ENCODE results near the gene NSG1. TPM values are rescaled to one million over a fixed set of nuclear protein-coding genes. Genes with fewer than 3 reads are reported as not detected.

The NSG1 gene
- total and polyA plus RNA-seq, 2 of the 13 experiments (the other 11 are each of a cell fraction or from before 2014, with no cell fraction given), result not detected

DNA sequence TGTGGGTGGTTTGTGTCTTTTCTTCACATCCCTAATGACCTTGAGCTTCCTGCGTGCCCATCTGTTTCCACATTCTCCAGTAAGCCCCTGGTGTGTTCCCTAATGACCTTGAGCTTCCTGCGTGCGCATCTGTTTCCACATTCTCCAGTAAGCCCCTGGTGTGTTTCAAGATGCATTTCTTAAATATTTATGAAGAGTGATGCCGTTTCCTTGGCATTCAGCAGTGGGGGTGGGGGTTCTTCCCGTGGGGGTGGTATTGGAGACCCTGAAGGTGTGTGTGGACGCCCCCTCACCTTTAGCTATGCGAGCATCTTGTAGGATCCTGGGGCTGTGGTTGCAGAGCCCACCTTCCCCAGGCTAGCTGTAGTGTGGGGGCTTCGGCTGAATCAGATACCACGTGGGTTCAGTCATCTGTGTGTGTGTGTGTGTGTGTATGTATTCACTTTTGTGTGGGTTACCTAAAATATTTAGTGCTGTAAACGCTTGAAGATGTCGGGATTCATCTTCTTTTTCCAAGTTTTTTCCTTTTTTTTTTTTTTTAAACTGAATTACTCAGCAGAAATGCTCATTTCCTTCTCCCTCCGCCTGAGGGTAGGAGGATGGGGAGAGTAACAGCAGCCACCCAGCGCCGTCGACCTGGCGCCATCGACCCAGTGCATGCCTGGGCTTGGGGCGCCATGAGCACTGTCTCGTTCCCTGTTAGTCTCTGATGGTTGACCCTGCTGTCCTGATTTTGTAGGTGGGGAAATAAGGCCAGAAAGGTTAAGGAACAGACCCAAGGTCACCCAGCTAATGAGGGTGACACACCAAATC is 9.9 kb downstream of the NSG1 start (continued):
- TF ChIP-seq, protein P1, sequence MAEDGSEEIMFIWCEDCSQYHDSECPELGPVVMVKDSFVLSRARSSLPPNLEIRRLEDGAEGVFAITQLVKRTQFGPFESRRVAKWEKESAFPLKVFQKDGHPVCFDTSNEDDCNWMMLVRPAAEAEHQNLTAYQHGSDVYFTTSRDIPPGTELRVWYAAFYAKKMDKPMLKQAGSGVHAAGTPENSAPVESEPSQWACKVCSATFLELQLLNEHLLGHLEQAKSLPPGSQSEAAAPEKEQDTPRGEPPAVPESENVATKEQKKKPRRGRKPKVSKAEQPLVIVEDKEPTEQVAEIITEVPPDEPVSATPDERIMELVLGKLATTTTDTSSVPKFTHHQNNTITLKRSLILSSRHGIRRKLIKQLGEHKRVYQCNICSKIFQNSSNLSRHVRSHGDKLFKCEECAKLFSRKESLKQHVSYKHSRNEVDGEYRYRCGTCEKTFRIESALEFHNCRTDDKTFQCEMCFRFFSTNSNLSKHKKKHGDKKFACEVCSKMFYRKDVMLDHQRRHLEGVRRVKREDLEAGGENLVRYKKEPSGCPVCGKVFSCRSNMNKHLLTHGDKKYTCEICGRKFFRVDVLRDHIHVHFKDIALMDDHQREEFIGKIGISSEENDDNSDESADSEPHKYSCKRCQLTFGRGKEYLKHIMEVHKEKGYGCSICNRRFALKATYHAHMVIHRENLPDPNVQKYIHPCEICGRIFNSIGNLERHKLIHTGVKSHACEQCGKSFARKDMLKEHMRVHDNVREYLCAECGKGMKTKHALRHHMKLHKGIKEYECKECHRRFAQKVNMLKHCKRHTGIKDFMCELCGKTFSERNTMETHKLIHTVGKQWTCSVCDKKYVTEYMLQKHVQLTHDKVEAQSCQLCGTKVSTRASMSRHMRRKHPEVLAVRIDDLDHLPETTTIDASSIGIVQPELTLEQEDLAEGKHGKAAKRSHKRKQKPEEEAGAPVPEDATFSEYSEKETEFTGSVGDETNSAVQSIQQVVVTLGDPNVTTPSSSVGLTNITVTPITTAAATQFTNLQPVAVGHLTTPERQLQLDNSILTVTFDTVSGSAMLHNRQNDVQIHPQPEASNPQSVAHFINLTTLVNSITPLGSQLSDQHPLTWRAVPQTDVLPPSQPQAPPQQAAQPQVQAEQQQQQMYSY (CRISPR knock-in tag; IDR thresholded peaks at IDR 0.05), result no peak
- TF ChIP-seq RFXANK (CRISPR knock-in tag; IDR thresholded peaks at IDR 0.05) (no peak), MBD4 (IDR thresholded peaks at IDR 0.05; ENCODE audit: borderline replicate concordance, low read length) (no peak), ZNF790 (CRISPR knock-in tag; IDR thresholded peaks at IDR 0.05; ENCODE audit: borderline replicate concordance) (no peak)
- TF ChIP-seq, protein P2, sequence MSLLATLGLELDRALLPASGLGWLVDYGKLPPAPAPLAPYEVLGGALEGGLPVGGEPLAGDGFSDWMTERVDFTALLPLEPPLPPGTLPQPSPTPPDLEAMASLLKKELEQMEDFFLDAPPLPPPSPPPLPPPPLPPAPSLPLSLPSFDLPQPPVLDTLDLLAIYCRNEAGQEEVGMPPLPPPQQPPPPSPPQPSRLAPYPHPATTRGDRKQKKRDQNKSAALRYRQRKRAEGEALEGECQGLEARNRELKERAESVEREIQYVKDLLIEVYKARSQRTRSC (CRISPR knock-in tag; IDR thresholded peaks at IDR 0.05; ENCODE audit: low read depth), result no peak

DNA sequence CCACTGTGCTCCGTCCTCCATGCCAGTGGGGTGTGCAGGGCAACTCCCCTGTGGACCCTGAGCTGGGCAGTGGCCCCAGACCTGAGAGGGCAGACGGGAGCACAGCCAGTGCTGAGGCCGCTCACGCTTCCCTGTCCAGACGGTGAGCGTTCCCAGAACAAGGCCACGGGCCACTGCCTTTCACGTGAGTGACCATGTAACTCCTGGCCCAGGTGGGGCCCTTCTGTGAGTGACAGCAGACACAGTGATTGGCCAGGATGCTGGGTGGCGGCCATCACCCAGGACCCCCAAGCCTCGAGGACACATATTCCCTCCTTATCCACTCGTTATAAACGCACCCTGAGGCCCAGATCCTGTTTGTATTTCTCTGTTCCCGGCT is 10.5 kb downstream of the NSG1 start:
- H3K27ac ChIP-seq (ENCODE audit: extremely low read length, insufficient read depth, low read length), result no peak overlapping the region
- TF ChIP-seq CBX2 (IDR thresholded peaks at IDR 0.05; ENCODE audit: low read depth, low read length) (no peak), CBX2 (CRISPR knock-in tag; IDR thresholded peaks at IDR 0.05; ENCODE audit: low read depth) (no peak), ZNF768 (CRISPR knock-in tag; IDR thresholded peaks at IDR 0.05) (peak; percentile 72; the same call in 1 of the 2 replicates)
- intact Hi-C loops (cut with micrococcal nuclease; ENCODE audit: unreplicated experiment), result no loop called here
- H3K9ac ChIP-seq (ENCODE audit: insufficient read depth, low read depth, low read length), result no peak overlapping the region
- no peaks in the 10 kb centered on the region for H3K9me3 ChIP-seq (ENCODE audit: low read length)
- H3K4me3 ChIP-seq (replicated peaks in 1 of 3; ENCODE audit: insufficient read depth in 1 of 3, low read depth in 2 of 3, low read length in 3 of 3), result no peak overlapping the region
- no TSS peak for BruUV-seq (replicated peaks)
- no peak; the same call in 2 of the 3 replicates for ATAC-seq
- 41% methylated on average over 5 of the region's 13 CpGs for WGBS (ENCODE audit: low lambda C conversion rate)
- no peaks in the 10 kb centered on the region for H3K79me2 ChIP-seq (ENCODE audit: insufficient read depth, low read length)
- H2AFZ ChIP-seq (ENCODE audit: low read length), result no peak overlapping the region
- H4K20me1 ChIP-seq (ENCODE audit: insufficient read depth, low read length), result no peaks in the 10 kb centered on the region
- POLR2A ChIA-PET, result no interaction called here
- no peak overlapping the region for H3K4me2 ChIP-seq (ENCODE audit: low read depth, low read length)
- H3K4me1 ChIP-seq (ENCODE audit: insufficient read depth, low read length), result peaks cover 11% of the 10 kb centered on the region; the same call in 1 of the 2 replicates
- FAIRE-seq, result no peak
- no peak for DNase-seq (ENCODE audit: low spot score)
- no peaks in the 10 kb centered on the region for H3K36me3 ChIP-seq (replicated peaks in 1 of 2; ENCODE audit: control insufficient read depth in 1 of 2, insufficient read depth in 2 of 2, low read length in 2 of 2)
- CTCF ChIA-PET (ENCODE audit: low intra/inter-chr PET ratio, low total read pairs), result no interaction called here
- peaks cover 1 to 62% of the 10 kb centered on the region in 2 experiments; a peak in 4 of 5 replicates for H3K27me3 ChIP-seq (ENCODE audit: control insufficient read depth in 1 of 2, insufficient read depth in 2 of 2, low read length in 2 of 2)
- in situ Hi-C loops (cut with HindIII; ENCODE audit: extremely low pct_ligation_motif_present, low pct_unique_long_range_greater_than_20kb), result no loop called here

Measured in HepG2 (cell line).